Measurements from ENCODE around the gene TULP3.

The TULP3 gene

GRCh38 chr12:2844786-2845185 is 45.9 kb upstream of the TULP3 start:
- TF ChIP-seq CTCF (conservative IDR thresholded peaks at IDR 0.05; ENCODE audit: low read length) (no peak), EZH2phosphoT487 (IDR thresholded peaks at IDR 0.05; ENCODE audit: borderline replicate concordance) (no peak)
- Histone ChIP-seq H3K9ac (ENCODE audit: low read depth, low read length, poor library complexity, severe bottlenecking) (no peak overlapping the region), H3F3A (ENCODE audit: low read depth) (no peaks in the 10 kb centered on the region), H4K20me1 (ENCODE audit: insufficient read depth, low read length, poor library complexity, severe bottlenecking) (no peaks in the 10 kb centered on the region), H3K79me2 (ENCODE audit: insufficient read depth, low read length) (no peaks in the 10 kb centered on the region), H2AFZ (ENCODE audit: low read length) (no peak overlapping the region), H3K9me3 (ENCODE audit: insufficient read depth, low read depth, low read length) (no peaks in the 10 kb centered on the region), H3K4me1 (ENCODE audit: insufficient read depth, low read length, poor library complexity, severe bottlenecking) (no peaks in the 10 kb centered on the region), H3K27me3 (ENCODE audit: insufficient read depth, low read length, poor library complexity, severe bottlenecking) (no peaks in the 10 kb centered on the region), H3K4me3 (ENCODE audit: low read length, poor library complexity, severe bottlenecking) (no peak overlapping the region), H3K36me3 (ENCODE audit: insufficient read depth, low read length) (no peaks in the 10 kb centered on the region), H3K4me2 (ENCODE audit: low read depth, low read length, poor library complexity, severe bottlenecking) (no peak overlapping the region), H3K9me2 (replicated peaks; ENCODE audit: low read depth, low read length) (no peaks in the 10 kb centered on the region)

GRCh38 chr12:2845280-2845679 is 45.4 kb upstream of the TULP3 start:
- Histone ChIP-seq H3K79me2 (ENCODE audit: insufficient read depth, low read length) (no peaks in the 10 kb centered on the region), H3K36me3 (ENCODE audit: insufficient read depth, low read length) (no peaks in the 10 kb centered on the region), H3F3A (ENCODE audit: low read depth) (no peaks in the 10 kb centered on the region), H3K9me2 (replicated peaks; ENCODE audit: low read depth, low read length) (no peaks in the 10 kb centered on the region), H2AFZ (ENCODE audit: low read length) (no peak overlapping the region), H4K20me1 (ENCODE audit: insufficient read depth, low read length, poor library complexity, severe bottlenecking) (no peaks in the 10 kb centered on the region), H3K4me2 (ENCODE audit: low read depth, low read length, poor library complexity, severe bottlenecking) (no peak overlapping the region), H3K4me3 (ENCODE audit: low read length, poor library complexity, severe bottlenecking) (no peak overlapping the region), H3K9ac (ENCODE audit: low read depth, low read length, poor library complexity, severe bottlenecking) (no peak overlapping the region), H3K27me3 (ENCODE audit: insufficient read depth, low read length, poor library complexity, severe bottlenecking) (no peaks in the 10 kb centered on the region), H3K9me3 (ENCODE audit: insufficient read depth, low read depth, low read length) (no peaks in the 10 kb centered on the region), H3K4me1 (ENCODE audit: insufficient read depth, low read length, poor library complexity, severe bottlenecking) (no peaks in the 10 kb centered on the region)
- TF ChIP-seq EZH2phosphoT487 (IDR thresholded peaks at IDR 0.05; ENCODE audit: borderline replicate concordance) (no peak), CTCF (conservative IDR thresholded peaks at IDR 0.05; ENCODE audit: low read length) (no peak)

GRCh38 chr12:2851931-2852330 is 38.8 kb upstream of the TULP3 start:
- Histone ChIP-seq H3K4me2 (ENCODE audit: low read depth, low read length, poor library complexity, severe bottlenecking) (no peak overlapping the region), H3K79me2 (ENCODE audit: insufficient read depth, low read length) (no peaks in the 10 kb centered on the region), H3K4me1 (ENCODE audit: insufficient read depth, low read length, poor library complexity, severe bottlenecking) (no peaks in the 10 kb centered on the region), H3K9ac (ENCODE audit: low read depth, low read length, poor library complexity, severe bottlenecking) (no peak overlapping the region), H3K9me2 (replicated peaks; ENCODE audit: low read depth, low read length) (no peaks in the 10 kb centered on the region), H2AFZ (ENCODE audit: low read length) (no peak overlapping the region), H3K4me3 (ENCODE audit: low read length, poor library complexity, severe bottlenecking) (no peak overlapping the region), H3F3A (ENCODE audit: low read depth) (no peaks in the 10 kb centered on the region), H3K9me3 (ENCODE audit: insufficient read depth, low read depth, low read length) (no peaks in the 10 kb centered on the region), H3K27me3 (ENCODE audit: insufficient read depth, low read length, poor library complexity, severe bottlenecking) (no peaks in the 10 kb centered on the region), H4K20me1 (ENCODE audit: insufficient read depth, low read length, poor library complexity, severe bottlenecking) (no peaks in the 10 kb centered on the region), H3K36me3 (ENCODE audit: insufficient read depth, low read length) (no peaks in the 10 kb centered on the region)
- TF ChIP-seq EZH2phosphoT487 (IDR thresholded peaks at IDR 0.05; ENCODE audit: borderline replicate concordance) (no peak), CTCF (conservative IDR thresholded peaks at IDR 0.05; ENCODE audit: low read length) (no peak)
